Stimulated activated CD4-positive, alpha-beta T cell treated with anti-CD3 and anti-CD28 coated beads, Interleukin-2, amount 100 ng/mL, for 24 hours (primary cell): ENCODE measurements around the gene GIN1.
"Not testable (repeated sequence)": the region's sequence is repeated elsewhere in the genome, so short reads cannot be mapped to it uniquely, and the experiment has no call there.

ENCODE experiments used
- DNase-seq, 2 donors: peaks; one replicate each; pipeline ENCODE4 v3.0.0-alpha.2; 2020

Gene GIN1

DNA sequence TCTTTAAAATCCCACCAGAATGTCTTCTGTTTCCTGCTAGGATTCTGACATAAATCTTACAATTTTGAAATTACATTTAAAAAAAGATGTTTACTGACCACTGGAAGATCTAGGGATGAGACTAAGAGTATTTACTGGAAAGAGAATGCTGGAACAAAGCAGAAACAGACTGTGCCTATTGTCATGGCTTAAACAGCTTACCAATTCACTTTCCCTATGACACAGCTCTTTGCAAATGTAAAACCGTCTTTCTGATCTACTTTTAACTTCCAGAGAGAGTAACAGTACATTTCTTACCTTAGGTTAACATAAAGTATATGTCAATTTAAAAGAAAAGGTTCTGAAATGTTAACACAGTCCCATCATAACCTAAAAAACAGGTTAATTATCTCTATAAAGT, 10.7 kb downstream of the GIN1 start:
- no peak for DNase-seq

DNA sequence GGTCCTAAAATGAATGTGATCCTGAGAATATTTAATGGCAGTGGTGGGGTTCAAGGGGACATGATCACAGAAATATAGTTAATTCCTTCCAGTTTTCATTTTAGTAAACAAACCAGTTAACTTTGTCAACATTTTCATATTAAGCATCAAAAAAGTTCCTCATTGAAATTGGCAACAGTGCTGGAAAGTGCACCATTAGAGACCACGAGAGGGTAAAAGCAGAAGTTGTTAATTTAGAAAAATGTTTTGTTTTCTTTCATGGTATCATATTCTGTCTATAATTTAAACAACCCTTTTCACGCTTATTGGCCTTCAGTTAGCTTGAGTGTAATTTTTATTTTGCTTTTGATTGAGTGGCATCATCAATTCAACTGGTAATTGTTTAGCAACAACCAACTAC, 11.9 kb downstream of the GIN1 start:
- DNase-seq = no peak

DNA sequence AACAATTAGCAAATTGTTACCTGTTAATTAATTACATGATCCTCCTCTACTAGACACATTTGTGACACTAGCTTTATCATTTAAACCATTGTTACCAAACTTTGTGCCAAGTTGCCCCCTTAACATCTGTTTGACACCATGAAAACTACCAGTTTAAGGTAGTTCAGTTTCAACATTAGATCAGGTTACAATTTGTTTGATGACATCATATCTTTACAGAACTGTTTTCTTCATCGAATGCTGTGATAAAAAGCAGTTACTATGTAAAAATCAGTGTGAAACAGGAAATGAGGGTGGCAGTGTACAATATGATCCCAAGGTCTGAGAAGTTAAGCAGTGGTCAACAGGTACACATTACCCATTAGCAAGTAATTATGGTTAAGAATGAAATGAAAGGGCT, 17.7 kb downstream of the GIN1 start:
- no peak for DNase-seq

DNA sequence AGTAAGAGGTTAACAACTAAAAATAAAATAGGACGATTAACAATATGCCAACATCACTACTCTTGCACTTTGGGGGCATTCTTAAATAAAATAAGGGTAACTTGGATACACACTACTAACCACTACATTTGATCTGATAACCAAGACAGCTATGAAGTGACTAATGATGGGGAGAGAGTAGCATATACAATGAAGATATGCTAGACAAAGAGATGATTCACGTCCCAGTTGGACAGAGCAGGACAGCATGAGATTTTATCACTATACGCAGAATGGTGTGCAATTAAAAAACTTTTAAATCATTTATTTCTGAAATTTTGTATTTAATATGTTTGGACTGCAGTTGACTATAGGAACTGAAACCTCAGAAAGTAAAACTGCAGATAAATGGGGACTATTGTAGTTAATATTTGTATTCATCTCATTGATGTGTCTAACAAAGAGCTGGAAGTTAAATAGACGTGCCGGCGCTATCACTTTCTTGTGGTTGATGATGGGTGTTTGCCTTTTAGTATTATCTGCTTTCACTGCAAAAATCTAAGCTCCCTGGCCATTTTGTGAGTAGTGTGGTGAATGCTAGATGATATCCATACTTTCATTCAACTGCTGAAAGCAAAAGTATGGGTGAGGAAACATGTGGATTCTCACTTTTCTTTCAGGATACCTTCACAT, 18.7 kb downstream of the GIN1 start:
- no peak for DNase-seq

DNA sequence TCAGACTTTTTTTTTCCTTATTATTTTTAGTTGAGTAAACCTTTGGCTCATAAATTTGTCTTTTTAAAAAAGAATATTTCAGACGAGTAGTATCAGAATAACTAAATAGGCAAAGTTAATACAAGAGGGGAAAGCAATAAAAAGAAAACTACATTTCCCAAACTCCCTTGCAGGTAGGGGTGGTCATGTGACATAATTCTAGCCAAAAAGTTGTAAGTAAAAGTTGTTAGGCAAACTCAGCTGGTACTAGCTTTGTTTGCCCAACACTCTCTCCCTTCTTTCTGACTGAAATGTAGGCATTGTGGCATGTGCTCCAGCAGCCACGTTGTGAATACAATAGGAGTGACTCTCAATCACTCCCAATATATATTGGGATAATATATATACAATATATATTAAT, 20.9 kb downstream of the GIN1 start:
- no peak for DNase-seq

DNA sequence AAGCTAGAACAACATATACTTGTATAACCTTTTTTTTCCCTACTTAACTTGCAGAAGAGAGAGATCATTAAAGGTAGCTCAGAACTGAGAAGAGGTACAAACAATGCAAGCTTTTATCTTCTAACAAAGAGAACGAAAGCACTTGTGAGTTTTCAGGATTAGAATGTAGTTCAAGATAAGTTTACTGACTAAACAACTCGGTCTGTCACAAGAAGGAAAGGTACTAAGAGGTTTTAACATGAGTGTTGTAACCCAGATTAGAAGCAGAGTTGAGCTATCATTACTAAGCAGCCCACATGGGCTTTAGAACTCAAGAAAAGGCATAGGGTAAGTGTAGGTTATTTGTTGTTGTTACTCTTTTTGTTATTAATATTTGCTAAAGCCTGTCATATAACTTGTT, 25.2 kb downstream of the GIN1 start:
- DNase-seq = no peak

DNA sequence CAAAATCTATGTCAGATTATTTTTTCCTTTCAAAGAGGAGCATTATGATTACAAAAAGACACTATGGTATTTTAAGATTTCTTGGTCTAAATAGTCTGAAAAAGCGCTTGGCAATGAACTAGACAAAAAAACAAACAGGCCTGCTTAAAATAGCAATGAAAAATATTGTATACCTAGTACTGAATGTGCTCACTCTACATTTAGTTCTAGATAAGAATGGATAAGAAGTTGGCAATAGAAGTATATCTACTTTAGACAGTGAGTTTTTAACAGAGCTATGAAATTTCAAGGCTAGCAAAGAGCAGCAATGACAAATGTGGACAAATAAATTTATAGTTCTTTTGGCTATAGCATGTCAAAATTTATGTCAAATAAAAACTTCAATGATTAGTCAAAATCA, 26.2 kb downstream of the GIN1 start:
- DNase-seq = no peak

DNA sequence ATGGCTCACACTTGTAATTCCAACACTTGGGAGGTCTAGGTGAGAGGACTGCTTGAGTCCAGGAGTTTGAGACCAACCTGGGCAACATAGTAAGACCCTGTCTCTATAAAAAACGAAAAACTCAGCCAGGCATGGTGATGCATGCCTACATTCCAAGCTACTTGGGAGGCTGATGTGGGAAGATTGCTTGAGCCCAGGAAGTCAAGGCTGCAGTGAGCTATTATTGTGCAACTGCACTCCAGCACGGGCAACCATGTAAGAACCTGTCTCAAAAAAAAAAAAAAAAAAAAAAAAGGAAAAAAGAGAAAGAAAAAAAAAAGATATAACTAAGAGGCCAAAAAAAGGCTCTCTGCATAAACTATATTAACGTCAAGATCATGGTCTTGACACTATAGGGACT, 27.3 kb downstream of the GIN1 start:
- no peak for DNase-seq

DNA sequence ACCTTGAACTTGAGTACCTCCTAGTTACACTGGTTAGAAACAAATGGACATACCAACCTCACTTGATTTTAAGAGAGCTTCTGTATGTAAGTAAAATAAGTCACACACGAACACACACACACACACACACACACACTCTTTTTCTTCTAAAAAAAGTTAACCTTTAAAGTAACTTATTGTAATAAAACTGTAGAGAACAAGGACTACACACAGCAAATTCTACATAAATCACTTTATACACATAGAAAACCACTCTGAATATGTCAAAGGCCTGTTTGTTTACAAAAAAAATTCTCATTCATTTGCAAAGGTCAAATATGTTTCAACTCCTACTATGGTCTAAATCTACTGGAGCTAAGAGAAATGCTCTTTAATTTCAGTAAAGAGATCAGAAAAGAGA, 29.1 kb downstream of the GIN1 start:
- DNase-seq = no peak

DNA sequence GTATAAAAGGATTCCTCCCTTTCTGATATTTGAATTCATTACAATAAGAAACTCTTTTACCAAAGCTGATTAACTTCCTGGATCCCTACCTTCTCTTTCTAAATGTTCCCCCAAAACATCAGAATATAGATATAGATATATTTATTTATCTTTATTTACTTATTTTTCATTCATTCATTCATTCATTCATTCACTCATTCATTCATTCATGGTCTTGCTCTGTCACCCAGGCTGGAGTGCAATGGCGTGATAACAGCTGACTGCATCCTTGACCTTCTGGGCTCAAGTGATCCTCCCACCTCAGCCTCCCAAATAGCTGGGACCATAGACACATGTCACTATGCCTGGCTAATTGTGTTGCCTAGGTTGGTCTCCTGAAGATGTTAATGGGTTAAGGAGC, 30.7 kb downstream of the GIN1 start:
- no peak for DNase-seq

DNA sequence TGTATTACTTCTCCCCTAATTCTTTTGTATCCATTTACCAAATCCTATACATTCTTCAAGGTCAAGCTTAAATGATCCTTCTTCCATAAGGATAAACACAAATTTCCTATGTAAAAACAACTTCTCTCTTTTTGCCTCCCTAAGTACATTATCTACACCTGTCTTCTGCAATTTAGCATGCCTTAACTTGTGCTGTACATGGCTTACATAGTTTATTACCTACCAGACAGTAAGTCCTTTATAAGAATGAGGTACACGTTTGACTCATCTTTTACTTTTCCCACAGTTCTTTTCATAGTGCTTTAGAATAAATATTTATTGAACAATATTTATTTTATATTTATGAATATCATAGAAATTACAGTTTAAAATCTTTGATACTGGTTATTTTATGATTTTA, 33.4 kb downstream of the GIN1 start:
- no peak for DNase-seq

DNA sequence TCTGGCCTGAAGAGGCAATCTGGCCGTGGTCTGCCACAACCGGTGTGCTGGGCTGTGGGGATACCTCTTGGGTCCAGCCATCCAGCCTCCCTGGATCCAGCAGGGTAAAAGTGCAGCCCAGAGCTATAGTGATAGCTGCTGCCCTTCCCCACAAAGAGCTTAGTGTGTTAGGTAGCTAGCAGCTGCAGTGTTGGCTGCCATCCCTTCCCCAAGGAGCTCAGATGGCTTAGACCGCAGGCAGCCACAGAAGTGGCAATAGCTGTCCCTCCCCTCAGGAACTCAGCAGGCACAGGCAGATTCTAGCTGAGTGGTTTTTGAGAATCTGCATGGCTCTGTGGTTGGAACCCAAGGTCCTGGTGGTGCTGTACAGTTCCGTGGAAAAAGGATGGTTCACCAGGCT, 40.1 kb downstream of the GIN1 start:
- DNase-seq = no peak

DNA sequence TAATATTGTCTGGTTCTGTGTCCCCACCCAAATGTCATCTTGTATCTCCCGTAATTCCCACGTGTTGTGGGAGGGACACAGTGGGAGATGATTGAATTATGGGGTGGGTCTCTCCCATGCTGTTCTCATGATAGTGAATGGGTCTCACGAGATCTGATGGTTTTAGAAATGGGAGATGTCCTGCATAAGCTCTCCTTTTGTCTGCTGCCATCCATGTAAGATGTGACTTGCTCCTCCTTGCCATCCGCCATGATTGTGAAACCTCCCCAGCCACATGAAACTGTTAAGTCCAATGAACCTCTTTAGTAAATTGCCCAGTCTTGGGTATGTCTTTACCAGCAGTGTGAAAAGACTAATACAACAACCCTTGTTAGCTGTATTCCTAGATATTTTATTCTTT, 44.5 kb downstream of the GIN1 start:
- DNase-seq = no peak

DNA sequence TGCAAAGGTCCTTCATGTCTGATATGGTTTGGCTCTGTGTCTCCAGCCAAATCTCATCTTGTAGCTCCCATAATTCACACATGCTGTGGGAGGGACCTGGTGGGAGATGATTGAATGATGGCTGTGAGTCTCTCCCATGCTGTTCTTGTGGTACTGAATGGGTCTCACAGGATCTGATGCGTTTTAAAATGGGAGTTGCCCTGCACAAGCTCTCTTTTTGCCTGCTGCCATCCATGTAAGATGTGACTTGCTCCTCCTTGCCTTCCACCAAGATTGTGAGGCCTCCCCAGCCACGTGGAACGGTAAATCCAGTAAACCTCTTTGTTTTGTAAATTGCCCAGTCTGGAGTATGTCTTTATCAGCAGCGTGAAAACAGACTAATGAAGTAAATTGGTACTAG, 46.4 kb downstream of the GIN1 start:
- not testable (repeated sequence) for DNase-seq

DNA sequence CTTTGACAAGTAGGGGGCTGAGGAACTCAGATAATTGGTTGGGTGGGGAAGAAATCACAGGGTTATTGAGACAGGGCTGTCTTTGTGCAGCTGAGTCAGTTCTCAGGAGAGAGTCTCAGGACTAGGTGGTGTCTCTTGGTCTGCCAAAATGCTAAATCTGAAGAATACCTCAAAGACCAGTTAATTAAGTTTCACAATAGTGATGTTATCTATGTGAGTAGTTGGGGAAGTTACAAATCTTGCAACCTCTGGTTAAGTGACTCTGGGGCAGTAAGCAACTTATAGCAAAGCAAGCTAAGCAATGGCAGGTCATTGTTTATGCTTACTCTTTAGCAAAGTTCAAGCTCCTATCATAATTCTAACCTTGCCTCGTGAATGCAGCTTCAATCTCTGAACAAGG, 53.6 kb downstream of the GIN1 start:
- DNase-seq = no peak

DNA sequence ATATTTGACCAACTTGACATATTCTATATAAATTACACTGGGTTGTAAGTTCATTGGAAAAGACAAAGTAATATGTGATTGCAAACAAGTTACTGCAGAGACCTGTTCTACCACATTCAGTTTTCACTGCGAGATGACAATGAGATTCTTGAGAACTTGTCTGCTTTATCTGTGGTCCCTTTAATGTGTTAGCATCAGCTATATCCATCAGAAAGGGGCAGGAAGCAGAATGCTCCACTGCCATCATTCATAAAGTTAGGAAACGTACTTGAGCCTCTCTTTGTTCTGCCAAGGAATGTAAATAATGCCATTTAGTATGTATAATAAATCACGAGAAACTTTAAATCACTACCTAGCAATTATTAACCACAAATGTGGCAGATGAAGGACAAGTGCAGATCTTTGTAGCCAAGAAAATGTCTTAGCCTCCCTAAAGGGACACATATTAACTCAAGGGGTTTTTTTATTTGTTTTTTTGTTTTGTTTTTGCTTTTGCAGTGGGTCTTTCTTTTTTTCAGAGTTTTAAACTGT, 59.4 kb downstream of the GIN1 start:
- DNase-seq = no peak

DNA sequence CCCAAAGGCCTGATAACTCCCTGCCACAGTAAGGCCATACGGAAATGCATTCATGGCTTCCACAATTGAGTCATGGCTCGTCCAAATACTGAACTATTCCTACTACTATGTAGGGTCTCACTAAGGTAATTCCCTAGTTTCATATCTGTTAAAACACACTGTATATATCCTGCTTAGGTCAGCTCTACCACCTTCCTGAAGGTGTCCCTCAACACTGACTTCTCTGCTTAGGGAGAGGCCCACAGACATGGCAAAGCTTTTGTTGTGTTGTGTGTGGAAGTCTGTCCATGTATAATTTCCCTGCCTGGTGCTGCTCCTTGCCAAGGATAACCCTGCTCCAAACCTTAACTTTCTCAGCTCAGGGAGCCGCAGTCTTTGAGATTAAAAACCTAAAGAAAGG, 60.4 kb downstream of the GIN1 start:
- no peak for DNase-seq

DNA sequence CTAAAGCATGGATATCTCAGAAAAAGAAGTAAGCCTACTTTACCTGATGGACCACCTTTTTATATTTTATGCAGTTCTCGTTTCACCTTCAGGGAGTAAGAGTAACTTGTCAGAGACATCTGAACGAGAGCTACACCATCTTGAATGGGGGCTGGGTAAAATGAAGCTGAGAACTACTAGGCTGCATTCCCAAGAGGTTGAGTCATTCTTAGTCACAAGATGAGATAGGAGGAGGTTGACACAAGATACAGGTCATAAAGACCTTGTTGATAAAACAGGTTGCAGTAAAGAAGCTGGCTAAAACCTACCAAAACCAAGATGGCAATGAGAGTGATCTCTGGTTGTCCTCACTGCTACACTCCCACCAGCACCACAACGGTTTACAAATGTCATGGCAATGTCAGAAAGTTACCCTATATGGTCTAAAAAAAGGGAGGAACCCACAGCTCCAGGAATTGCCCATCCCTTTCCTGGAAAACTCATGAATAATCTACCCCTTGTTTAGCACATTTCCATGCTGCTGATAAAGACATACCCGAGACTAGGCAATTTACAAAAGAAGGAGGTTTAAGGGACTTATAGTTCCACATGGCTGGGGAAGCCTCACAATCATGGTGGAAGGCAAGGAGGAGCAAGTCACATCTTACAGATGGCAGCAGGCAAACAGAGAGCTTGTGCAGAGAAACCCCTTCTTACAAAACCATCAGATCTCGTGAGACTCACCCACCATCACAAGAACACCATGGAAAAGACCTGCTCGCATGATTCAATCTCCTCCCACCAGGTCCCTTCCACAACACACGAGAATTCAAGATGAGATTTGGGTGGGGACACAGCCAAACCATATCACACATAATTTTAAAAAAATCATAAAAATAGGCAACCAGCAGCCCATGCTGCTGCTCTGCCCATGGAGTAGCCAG, 62.5 kb downstream of the GIN1 start:
- DNase-seq = no peak

DNA sequence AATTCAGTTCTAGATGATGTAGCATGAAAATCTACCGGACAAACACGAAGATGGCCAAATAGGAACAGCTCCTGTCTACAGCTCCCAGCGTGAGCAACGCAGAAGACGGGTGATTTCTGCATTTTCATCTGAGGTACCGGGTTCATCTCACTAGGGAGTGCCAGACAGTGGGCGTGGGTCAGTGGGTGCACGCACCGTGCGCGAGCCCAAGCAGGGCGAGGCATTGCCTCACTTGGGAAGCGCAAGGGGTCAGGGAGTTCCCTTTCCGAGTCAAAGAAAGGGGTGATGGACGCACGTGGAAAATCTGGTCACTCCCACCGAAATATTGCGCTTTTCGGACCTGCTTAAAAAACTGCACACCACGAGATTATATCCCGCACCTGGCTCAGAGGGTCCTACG, 73.2 kb downstream of the GIN1 start:
- not testable (repeated sequence) for DNase-seq

DNA sequence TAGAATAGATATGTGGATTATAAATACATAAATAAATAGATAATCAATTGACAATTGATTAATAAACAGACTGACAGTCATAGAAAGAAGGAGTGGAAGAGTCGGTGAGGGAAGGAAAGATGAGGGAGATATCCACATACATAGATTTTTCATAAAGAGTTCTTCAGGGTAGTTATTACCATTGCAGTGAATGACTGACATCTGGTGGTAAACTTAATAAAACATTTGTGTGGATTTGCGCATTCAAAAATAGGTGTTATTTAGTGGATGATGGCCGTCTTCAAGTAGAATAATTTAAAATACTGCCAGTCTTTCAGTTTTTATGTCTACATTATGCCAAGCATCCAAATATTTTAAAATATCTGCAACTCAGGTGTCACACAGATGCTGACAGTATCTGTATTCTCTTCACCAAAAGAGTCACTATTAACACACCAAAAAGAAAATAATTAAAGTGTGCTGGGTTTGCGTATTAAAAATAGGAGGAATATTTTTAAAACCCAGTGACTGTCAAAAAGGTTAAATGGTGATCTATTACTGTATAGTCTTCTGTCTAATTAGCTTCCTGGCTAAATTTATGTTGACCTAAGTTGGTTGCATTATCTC, 78.8 kb downstream of the GIN1 start:
- DNase-seq = no peak

DNA sequence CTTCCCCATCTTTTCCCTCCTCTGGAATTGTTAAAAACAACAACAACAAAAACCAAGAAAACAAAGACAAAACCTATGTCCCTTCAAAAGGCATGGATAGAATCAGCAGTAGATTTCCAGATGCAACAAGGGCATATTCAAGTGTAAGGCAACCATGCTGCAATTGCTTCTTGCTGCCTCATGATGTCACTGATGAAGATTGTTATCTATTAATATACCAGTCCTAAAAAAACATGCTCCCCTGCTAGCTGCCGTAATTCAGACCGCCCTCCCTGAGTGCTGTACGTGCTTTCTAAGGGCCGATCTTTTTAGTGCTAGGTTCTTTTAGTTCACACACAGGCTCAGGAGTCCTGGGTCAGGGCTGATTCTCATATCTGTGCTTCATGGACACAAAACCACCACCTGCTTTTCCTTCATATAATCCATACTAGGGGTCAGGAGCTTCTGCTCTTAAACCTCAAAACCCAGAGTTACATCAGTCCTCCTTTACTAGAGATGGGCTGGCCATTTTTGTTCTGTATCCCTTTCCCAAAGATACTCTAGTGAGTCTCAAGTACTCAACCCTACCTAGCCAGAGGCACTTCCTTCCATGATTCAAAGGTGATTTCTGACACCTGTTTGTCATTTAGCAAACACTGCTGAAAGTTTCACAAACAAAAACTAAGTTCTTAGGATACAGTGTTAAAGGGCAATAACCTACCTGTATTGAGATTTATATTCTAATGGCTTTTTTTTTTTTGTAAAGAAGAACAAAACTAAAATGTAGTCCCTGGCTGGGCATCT, 82.1 kb downstream of the GIN1 start:
- no peak for DNase-seq

DNA sequence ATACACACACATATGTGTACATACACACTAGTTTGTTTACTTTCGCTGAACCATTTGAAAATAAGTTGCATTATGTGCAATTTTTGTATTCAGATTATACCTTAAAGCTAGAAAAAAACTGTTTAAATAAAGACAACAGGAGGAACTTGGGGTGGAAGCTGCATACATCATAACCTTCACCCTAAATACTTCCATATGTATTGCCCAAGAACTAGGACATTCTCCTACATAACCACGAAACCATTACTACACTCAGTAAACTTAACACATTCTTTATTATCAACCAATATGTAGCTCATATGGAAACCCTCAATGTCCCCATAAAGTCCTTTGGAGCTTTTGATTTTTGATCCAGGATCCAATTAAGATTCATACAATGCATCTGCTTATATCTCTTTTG, 83.3 kb downstream of the GIN1 start:
- DNase-seq = no peak
